Thoracic aorta (tissue), 2 donors: ENCODE results near the gene PRPF8. TPM values are rescaled to one million over a fixed set of nuclear protein-coding genes. Genes with fewer than 3 reads are reported as not detected.
"Not testable (repeated sequence)": the region's sequence is repeated elsewhere in the genome, so short reads cannot be mapped to it uniquely, and the experiment has no call there.

ENCODE experiments used
- ATAC-seq: fragments of 150-250 bp; one replicate; pipeline ENCODE4 v1.8.0; 2017; ENCODE audit warnings: low read depth; ENCODE audit not compliant: insufficient number of reproducible peaks, low FRiP score
- DNase-seq: peaks from one replicate; pipeline ENCODE4 v3.0.0-alpha.2; 2020; ENCODE audit warnings: low spot score
- H3K27ac ChIP-seq, 2 donors: fragments of 200-600 bp; sonication (generic); 1 replicate in 1 of 2; 2 replicates in 1 of 2; pipeline ENCODE4 v1.5.1; 2016; ENCODE audit warnings: mild to moderate bottlenecking in 2 of 2, moderate library complexity in 2 of 2
- H3K27me3 ChIP-seq: fragments of 200-600 bp; sonication (generic); replicated peaks from 2 replicates; pipeline ENCODE4 v1.6.0; 2016; ENCODE audit warnings: mild to moderate bottlenecking; ENCODE audit not compliant: insufficient read depth
- H3K36me3 ChIP-seq: fragments of 200-600 bp; sonication (generic); one replicate; pipeline ENCODE4 v1.5.1; 2016
- H3K4me1 ChIP-seq, 2 donors: fragments of 200-600 bp; sonication (generic); 1 replicate in 1 of 2; 2 replicates in 1 of 2; pipeline versions ENCODE4 v1.5.1 to v1.6.0; 2016; ENCODE audit warnings: low read depth in 2 of 2, mild to moderate bottlenecking in 1 of 2; ENCODE audit not compliant: control insufficient read depth in 1 of 2
- H3K4me3 ChIP-seq: fragments of 200-600 bp; sonication (generic); 2 replicates; pipeline ENCODE4 v1.5.1; 2016; ENCODE audit warnings: mild to moderate bottlenecking
- H3K9me3 ChIP-seq: fragments of 200-600 bp; sonication (generic); 2 replicates; pipeline ENCODE4 v1.5.1; 2016
- CTCF ChIP-seq: fragments of 200-600 bp; sonication (generic); IDR thresholded peaks from one replicate; pipeline ENCODE4 v1.5.1; 2019; ENCODE audit warnings: antibody characterized with exemption
- total RNA-seq, 2 donors: library from RNA; depleted of rRNA; stranded (reverse); fragments of >200 nt; gene quantifications; one replicate each; pipeline versions ENCODE4 v1.1.0 to v1.2.3, GENCODE V29; 2016

Gene PRPF8
- total RNA-seq, 2 donors from 2014 or later = 184 to 186 TPM

- Histone ChIP-seq H3K4me3 (no peak overlapping the region), H3K27me3 (no peaks in the 10 kb centered on the region), H3K4me1 (peaks cover 11 to 12% of the 10 kb centered on the region in 2 donors), H3K36me3 (peaks cover under 1% of the 10 kb centered on the region), H3K9me3 (no peaks in the 10 kb centered on the region), H3K27ac (no peak overlapping the region)
- TF ChIP-seq CTCF = no peak
- no peak for ATAC-seq
- no peak for DNase-seq
These were observed 22.4 kb upstream of the PRPF8 start for GRCh38 chr17:1707107-1707506.

GRCh38 chr17:1705004-1705403 is 20.3 kb upstream of the PRPF8 start:
- H3K36me3 ChIP-seq = no peaks in the 10 kb centered on the region
- peaks cover 0 to 5% of the 10 kb centered on the region in 2 donors for H3K4me1 ChIP-seq
- no peak for ATAC-seq
- H3K9me3 ChIP-seq = no peaks in the 10 kb centered on the region
- H3K4me3 ChIP-seq = no peak overlapping the region
- DNase-seq = no peak
- no peak for TF ChIP-seq CTCF
- H3K27me3 ChIP-seq = no peaks in the 10 kb centered on the region
- H3K27ac ChIP-seq = no peak overlapping the region

GRCh38 chr17:1703063-1703462 is 18.4 kb upstream of the PRPF8 start:
- DNase-seq (no peak), ATAC-seq (no peak)
- TF ChIP-seq CTCF = no peak
- Histone ChIP-seq H3K9me3 (no peaks in the 10 kb centered on the region), H3K4me3 (no peak overlapping the region), H3K27me3 (no peaks in the 10 kb centered on the region), H3K27ac (no peak overlapping the region), H3K36me3 (no peaks in the 10 kb centered on the region), H3K4me1 (peaks cover 0 to 5% of the 10 kb centered on the region in 2 donors)

GRCh38 chr17:1699891-1700290 is 15.2 kb upstream of the PRPF8 start:
- peaks cover 0 to 12% of the 10 kb centered on the region in 2 donors for H3K4me1 ChIP-seq
- ATAC-seq, H3K27ac ChIP-seq, DNase-seq, H3K27me3 ChIP-seq, H3K4me3 ChIP-seq, H3K9me3 ChIP-seq, H3K36me3 ChIP-seq: not testable (repeated sequence)

GRCh38 chr17:1697681-1698080 is 13.0 kb upstream of the PRPF8 start:
- Histone ChIP-seq H3K9me3 (no peaks in the 10 kb centered on the region), H3K4me1 (peaks cover 0 to 12% of the 10 kb centered on the region in 2 donors), H3K4me3 (peak overlapping the region; percentile 3), H3K27ac (peak overlapping the region; percentile 47 to 63), H3K27me3 (no peaks in the 10 kb centered on the region), H3K36me3 (no peaks in the 10 kb centered on the region)
- TF ChIP-seq CTCF = no peak
- DNase-seq (no peak), ATAC-seq (no peak)

GRCh38 chr17:1695365-1695764 is 10.7 kb upstream of the PRPF8 start:
- Histone ChIP-seq H3K36me3 (no peaks in the 10 kb centered on the region), H3K27me3 (no peaks in the 10 kb centered on the region), H3K4me1 (peaks cover 0 to 12% of the 10 kb centered on the region in 2 donors), H3K9me3 (no peaks in the 10 kb centered on the region), H3K27ac (no peak overlapping the region), H3K4me3 (no peak overlapping the region)
- DNase-seq (no peak), ATAC-seq (no peak)
- no peak for TF ChIP-seq CTCF
